HG03066 (cell line): ENCODE results near the gene MAML2.

Experiments
- ATAC-seq: cut with Tn5 transposase; IDR thresholded peaks from one replicate; pipeline ENCODE4 v1.9.1; 2021; ENCODE audit warnings: low read depth; ENCODE audit not compliant: unreplicated experiment

MAML2 gene

DNA sequence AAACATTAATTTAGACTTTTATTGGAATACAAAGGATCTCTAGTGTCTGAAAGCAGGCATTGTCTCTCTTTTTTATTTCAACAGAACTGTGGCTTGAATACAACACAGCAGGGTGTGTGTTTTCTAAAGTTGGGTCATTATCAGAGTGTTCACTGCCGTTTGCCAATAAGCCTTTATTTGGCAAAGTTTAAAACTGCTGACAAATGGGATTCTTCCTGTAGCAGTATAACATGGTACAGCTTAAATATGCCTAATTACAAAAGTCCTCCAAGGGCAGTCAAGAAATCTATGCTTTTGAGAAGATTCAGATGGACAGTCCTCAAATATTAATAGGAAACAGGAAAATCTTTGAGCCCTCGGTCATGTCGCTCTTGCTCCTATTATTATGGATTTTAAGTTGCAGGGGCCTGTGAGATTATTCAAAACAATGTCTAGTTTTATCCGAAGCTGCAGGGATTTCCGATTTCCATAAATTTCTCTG is 199.9 kb downstream of the MAML2 start:
- no peak for ATAC-seq

GRCh38 chr11:96141626-96142025 is 201.4 kb downstream of the MAML2 start:
- no peak for ATAC-seq

- no peak for ATAC-seq
Measured at GRCh38 chr11:96139691-96140090, 203.3 kb downstream of the MAML2 start.

GRCh38 chr11:96137373-96137772 is 205.6 kb downstream of the MAML2 start:
- ATAC-seq, result no peak

DNA sequence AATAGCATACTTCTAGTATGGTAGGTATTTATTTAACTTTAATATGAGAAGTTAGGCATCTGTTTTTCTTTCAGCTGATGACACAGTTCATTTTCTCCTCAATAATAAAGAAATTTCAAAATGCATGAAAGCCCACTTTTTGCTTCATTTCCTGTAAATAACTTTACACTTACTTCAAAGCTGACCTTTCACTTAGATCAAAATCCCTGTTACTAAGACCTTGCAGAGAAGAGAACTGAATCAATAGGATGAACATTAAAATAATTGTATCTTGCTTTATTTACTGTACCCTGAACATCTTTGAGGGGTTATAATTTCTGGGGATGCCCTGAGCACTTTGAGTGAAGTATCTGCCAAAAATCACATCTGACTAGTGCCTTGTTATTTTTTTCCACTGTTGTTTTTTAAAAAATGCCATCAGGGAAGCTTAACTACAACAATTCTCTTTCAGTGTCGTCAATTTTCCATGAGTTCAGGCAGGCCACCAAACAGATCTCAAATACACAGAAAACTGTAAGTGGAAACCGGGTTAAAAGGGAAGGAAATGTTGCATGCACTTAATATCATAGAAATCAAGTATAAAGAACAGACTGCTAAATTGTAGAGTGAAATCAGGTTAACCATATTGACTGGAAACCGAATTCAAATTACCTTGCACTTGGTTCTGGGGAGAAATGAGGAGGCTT is 206.2 kb downstream of the MAML2 start:
- ATAC-seq, result no peak

GRCh38 chr11:96134602-96135001 is 208.4 kb downstream of the MAML2 start:
- ATAC-seq, result no peak

GRCh38 chr11:96132437-96132836 is 210.6 kb downstream of the MAML2 start:
- ATAC-seq, result no peak

DNA sequence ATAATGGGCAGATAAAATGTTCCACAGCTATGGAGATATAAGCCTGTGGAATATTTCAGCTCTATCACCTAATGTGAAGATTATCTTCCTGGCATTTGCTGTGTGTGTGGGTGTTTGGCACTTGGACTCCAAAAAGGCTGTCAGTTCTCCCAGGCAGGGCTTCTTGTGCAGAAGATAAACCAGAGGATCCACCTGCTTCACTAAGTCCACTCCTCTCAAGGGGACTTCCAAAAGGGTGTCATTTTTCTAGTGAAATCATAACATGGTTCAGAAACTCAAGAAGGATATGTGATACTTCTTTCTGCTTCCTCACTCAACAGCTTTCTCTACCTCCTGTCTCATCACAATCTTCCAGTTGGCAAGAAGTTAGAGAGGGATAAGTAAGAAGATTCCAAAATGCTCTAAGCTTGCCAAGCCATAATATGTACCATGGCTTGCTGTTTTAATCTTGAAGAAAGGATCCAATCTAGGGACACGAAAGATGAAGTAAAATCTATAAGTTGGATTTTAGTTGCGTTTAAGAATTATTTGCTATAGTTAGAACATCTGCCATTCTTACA is 212.9 kb downstream of the MAML2 start:
- ATAC-seq, result no peak

- ATAC-seq, result no peak
Measured at GRCh38 chr11:96127596-96127959, 215.4 kb downstream of the MAML2 start.

GRCh38 chr11:96126917-96127595 is 215.9 kb downstream of the MAML2 start:
- no peak for ATAC-seq

- ATAC-seq, result no peak
Measured at GRCh38 chr11:96125400-96125799, 217.6 kb downstream of the MAML2 start.

GRCh38 chr11:96124155-96124554 is 218.8 kb downstream of the MAML2 start:
- no peak for ATAC-seq

- no peak for ATAC-seq
Measured at GRCh38 chr11:96123301-96123700, 219.7 kb downstream of the MAML2 start.

GRCh38 chr11:96122601-96123074 is 220.4 kb downstream of the MAML2 start:
- ATAC-seq, result no peak

DNA sequence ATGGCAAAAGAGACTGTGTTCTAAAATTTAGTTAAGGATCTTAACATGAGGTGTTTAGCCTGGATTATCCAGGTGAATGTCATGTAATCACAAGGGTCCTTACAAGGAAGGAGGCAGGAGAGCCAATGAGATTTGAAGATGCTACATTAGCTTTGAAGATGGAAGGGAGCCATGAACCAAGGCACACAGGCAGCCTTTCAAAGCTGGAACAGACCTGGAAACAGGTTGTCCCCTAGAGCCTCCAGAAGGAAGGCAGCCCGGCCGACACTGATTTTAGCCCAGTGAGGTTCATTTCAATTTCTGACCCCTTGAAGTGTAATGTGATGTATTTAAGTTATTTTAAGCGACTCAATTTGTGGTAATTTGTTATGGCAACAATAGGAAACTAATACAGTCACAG is 223.8 kb downstream of the MAML2 start:
- ATAC-seq, result no peak

DNA sequence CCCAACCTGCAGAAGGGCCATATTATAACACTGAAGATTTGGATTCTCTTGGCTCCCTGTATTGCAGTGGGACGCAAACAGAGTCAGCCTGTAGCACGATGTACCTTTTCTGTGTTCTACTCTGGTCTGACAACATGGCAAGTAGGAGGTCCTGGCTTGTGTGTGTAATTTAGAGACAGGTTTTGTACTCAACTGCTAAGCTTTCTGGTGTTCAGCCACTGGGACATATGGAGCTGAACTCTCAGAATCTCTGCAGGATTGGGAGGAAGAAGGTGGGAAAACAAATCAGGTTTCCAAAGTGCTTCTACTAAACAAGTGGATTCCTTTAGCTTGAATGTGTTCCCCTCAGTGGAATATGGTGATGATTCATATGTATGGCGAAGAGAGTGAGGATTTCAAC is 226.6 kb downstream of the MAML2 start:
- no peak for ATAC-seq

DNA sequence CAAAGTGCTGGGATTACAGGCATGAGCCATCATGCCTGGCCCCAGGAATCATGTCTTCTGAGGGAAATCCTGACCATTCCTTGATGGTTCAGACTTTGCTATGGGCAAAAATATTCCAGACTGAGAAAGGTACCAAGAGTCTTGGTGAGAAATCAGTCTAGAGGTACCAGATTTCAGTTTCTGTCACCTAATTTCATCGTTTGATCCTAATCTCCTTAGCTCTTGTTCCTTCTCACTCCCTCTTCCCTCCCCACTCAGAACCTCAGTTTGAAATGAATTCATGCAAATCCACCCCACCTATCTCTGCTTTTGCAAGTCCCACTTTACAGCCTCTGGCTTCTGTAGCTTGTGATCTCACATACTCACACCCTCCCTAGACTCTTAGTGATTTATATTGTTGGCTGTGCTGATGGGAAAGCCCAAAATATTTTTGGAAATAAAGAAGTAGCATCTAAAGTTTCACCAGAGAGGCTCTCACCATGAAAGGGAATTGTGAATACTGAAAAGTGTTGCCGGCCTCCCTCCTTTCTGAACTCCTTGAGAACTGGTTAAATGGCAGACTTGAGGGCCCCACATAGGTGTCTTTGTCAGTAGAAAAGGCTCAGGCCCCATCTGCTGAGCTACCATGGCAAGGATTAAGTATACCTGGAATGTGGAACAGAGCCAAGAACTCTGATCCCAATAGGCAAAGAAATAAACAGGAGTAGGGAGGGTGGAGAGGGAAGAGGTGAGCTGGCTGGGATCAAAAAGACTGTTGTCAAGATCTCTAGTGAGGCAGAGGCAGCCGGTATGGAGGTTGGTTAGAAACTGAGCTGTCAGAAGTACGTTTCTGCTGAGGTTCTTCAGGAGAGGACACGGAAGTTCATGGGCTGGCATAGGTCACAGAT is 228.6 kb downstream of the MAML2 start:
- no peak for ATAC-seq

DNA sequence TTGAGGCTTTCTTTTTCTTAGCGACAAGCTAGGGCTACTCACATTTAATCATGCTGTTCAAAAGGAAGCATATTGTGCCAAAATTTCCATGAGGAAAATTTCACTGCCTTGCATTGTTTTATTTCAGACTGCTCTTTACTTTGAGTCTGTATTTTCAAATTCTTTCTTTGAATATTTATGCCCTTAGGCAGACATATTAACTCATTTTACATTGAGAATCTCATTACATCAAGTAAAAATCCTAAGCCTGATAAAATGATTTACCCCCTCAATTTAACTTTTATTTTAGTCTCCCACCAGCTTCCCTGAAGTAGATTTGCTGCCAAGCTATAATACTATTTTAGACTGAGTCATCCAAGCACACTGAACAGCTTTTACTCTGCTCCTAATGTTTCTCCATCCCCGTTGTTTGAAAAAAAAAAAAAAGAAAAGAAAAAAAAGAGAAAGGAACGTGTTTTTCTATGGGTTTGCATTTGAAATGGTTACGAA is 229.8 kb downstream of the MAML2 start:
- no peak for ATAC-seq

GRCh38 chr11:96112192-96113128 is 230.5 kb downstream of the MAML2 start:
- ATAC-seq, result peak; percentile 92

DNA sequence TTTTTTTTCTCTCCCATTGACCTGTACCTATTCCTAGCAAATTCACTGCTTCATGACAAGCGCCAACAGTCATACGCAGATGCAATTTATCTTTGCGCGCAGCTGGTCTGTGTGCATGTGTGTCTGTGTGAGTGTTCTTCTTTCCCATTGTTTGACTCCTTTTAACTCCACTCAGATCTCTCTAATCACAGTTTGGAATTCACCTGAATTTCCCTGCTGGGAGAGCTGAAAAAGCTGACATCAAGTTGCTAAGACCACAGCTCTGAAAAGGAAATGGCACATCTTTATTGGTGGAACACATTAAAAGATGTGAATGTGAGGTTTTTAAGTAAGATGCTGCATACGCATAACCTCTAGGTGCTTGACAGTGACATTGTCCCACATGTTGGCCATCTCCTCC is 231.7 kb downstream of the MAML2 start:
- ATAC-seq, result no peak
